IMR-90 (cell line): ENCODE results near the gene KCNK15. TPM values are rescaled to one million over a fixed set of nuclear protein-coding genes. Genes with fewer than 3 reads are reported as not detected.
A peak's percentile ranks its signal among the peaks of the same experiment; 100 is the strongest.

Source experiments
- ATAC-seq: fragments of 200-7000 bp; cut with Tn5 transposase; 2 replicates; pipeline ENCODE4 v1.9.1; 2020; ENCODE audit warnings: low read depth, mild to moderate bottlenecking, moderate library complexity
- BruUV-seq: library from RNA; stranded (reverse); fragments of 400-500 nt; replicated peaks from 2 replicates; lab custom pipeline; 2021; lab: Mats Ljungman, UMichigan
- CTCF ChIA-PET: fragments of 300-600 bp; formaldehyde crosslinking; extraction: SDS; loops from one replicate; lab custom pipeline; 2021; ENCODE audit warnings: antibody characterized with exemption; lab: Yijun Ruan, JAX
- POLR2A ChIA-PET: fragments of 300-600 bp; sonication (Branson Sonifier 250); formaldehyde crosslinking; loops from one replicate; lab custom pipeline; 2022; ENCODE audit warnings: antibody characterized with exemption; ENCODE audit not compliant: unreplicated experiment; lab: Charles Lee
- DNase-seq: peaks from one replicate; pipeline ENCODE4 v3.0.0; 2013
- H2AFZ ChIP-seq: replicated peaks from 2 replicates; pipeline ENCODE3; 2013; ENCODE audit warnings: low read length, mild to moderate bottlenecking; ENCODE audit not compliant: poor library complexity
- H2AK5ac ChIP-seq: 2 replicates; pipeline ENCODE4 v1.6.1; 2013; ENCODE audit warnings: low read depth, low read length, inconsistent platforms
- H2AK9ac ChIP-seq: replicated peaks from 2 replicates; pipeline ENCODE3; 2013; ENCODE audit warnings: mild to moderate bottlenecking, low read depth, low read length, moderate library complexity; ENCODE audit not compliant: poor library complexity
- H2BK120ac ChIP-seq: 2 replicates; pipeline ENCODE4 v1.6.1; 2013; ENCODE audit warnings: low read depth, low read length, inconsistent platforms
- H2BK15ac ChIP-seq: 3 replicates; pipeline ENCODE4 v1.6.1; 2013; ENCODE audit warnings: low read depth, low read length, inconsistent platforms
- H2BK20ac ChIP-seq: 2 replicates; pipeline ENCODE4 v1.6.1; 2013; ENCODE audit warnings: low read depth, mild to moderate bottlenecking, inconsistent platforms, low read length, moderate library complexity
- H2BK5ac ChIP-seq: 2 replicates; pipeline ENCODE4 v1.6.1; 2013; ENCODE audit warnings: mild to moderate bottlenecking, low read depth, low read length, inconsistent platforms; ENCODE audit not compliant: poor library complexity, severe bottlenecking
- H3K14ac ChIP-seq: replicated peaks from 2 replicates; pipeline ENCODE4 v1.6.1; 2013; ENCODE audit warnings: low read depth, low read length, inconsistent platforms
- H3K18ac ChIP-seq: 2 replicates; pipeline ENCODE4 v1.6.1; 2013; ENCODE audit warnings: low read depth, low read length, control low read depth
- H3K23ac ChIP-seq: 2 replicates; pipeline ENCODE4 v1.6.1; 2013; ENCODE audit warnings: low read depth, low read length, inconsistent platforms
- H3K27ac ChIP-seq: 2 replicates; pipeline ENCODE4 v1.5.1; 2013; ENCODE audit warnings: mild to moderate bottlenecking, control low read depth, low read length; ENCODE audit not compliant: insufficient read depth
- H3K27me3 ChIP-seq: 2 replicates; pipeline ENCODE4 v1.6.1; 2013; ENCODE audit warnings: low read length; ENCODE audit not compliant: control insufficient read depth, insufficient read depth
- H3K36me3 ChIP-seq: 2 replicates; pipeline ENCODE4 v1.6.1; 2013; ENCODE audit warnings: low read length, mixed read lengths; ENCODE audit not compliant: control insufficient read depth, insufficient read depth
- H3K4ac ChIP-seq: 2 replicates; pipeline ENCODE4 v1.6.1; 2013; ENCODE audit warnings: low read depth, low read length, inconsistent platforms
- H3K4me1 ChIP-seq: 2 replicates; pipeline ENCODE4 v1.6.1; 2013; ENCODE audit warnings: low read length, mixed read lengths; ENCODE audit not compliant: control insufficient read depth, insufficient read depth
- H3K4me2 ChIP-seq: 2 replicates; pipeline ENCODE4 v1.6.1; 2013; ENCODE audit warnings: low read depth, mild to moderate bottlenecking, control low read depth, low read length, moderate library complexity
- H3K4me3 ChIP-seq: 2 replicates; pipeline ENCODE4 v1.5.1; 2013; ENCODE audit warnings: low read depth, mild to moderate bottlenecking, control low read depth, low read length, moderate library complexity; ENCODE audit not compliant: insufficient read depth
- H3K56ac ChIP-seq: 2 replicates; pipeline ENCODE4 v1.6.1; 2013; ENCODE audit warnings: low read length, inconsistent platforms; ENCODE audit not compliant: insufficient read depth; ENCODE audit errors: extremely low read depth
- H3K79me1 ChIP-seq, 2 experiments: 2 replicates each; pipeline ENCODE4 v1.6.1; 2013; ENCODE audit warnings: low read length in 2 of 2, inconsistent platforms in 1 of 2, low read depth in 1 of 2
- H3K9ac ChIP-seq: 2 replicates; pipeline ENCODE4 v1.6.1; 2013; ENCODE audit warnings: low read depth, low read length, control low read depth
- H3K9me1 ChIP-seq: 2 replicates; pipeline ENCODE4 v1.6.1; 2013; ENCODE audit warnings: low read length, inconsistent platforms; ENCODE audit not compliant: insufficient read depth
- H3K9me3 ChIP-seq: 2 replicates; pipeline ENCODE4 v1.6.1; 2013; ENCODE audit warnings: low read length; ENCODE audit not compliant: control insufficient read depth, insufficient read depth
- H4K20me1 ChIP-seq: 2 replicates; pipeline ENCODE4 v1.6.1; 2013; ENCODE audit warnings: low read length, inconsistent platforms; ENCODE audit not compliant: insufficient read depth
- H4K5ac ChIP-seq: 2 replicates; pipeline ENCODE4 v1.6.1; 2013; ENCODE audit warnings: mild to moderate bottlenecking, low read depth, low read length, control low read depth
- H4K8ac ChIP-seq, 2 experiments: 2 replicates each; pipeline ENCODE4 v1.6.1; 2013; ENCODE audit warnings: low read depth in 2 of 2, low read length in 2 of 2, control low read depth in 1 of 2, inconsistent platforms in 1 of 2
- H4K91ac ChIP-seq: 2 replicates; pipeline ENCODE4 v1.6.1; 2013; ENCODE audit warnings: low read depth, low read length, inconsistent platforms; ENCODE audit not compliant: insufficient read depth
- CTCF ChIP-seq: conservative IDR thresholded peaks from 2 replicates; pipeline ENCODE4 v1.5.1; 2012; ENCODE audit warnings: mild to moderate bottlenecking, low read depth, low read length, improper control_type of control experiment
- WGBS, 2 experiments: methylation state at CpG; one replicate each; pipeline versions ENCODE4 v1.1.5 to v1.1.7; 2013; ENCODE audit warnings: missing lambda C conversion rate in 2 of 2; ENCODE audit not compliant: insufficient read length in 1 of 2; ENCODE audit errors: extremely low coverage in 2 of 2; 5-methylcytosine and 5-hydroxymethylcytosine counted together
- dilution Hi-C: fragments of 300-500 bp; cut with HindIII; formaldehyde crosslinking; loops from one replicate; pipeline ENCODE4 v1.14.3; 2018; ENCODE audit warnings: low sequenced_read_pairs; ENCODE audit not compliant: unreplicated experiment
- in situ Hi-C: fragments of 300-500 bp; cut with MboI; formaldehyde crosslinking; loops from 3 replicates; pipeline ENCODE4 v1.14.3; 2019; ENCODE audit warnings: low sequenced_read_pairs, inconsistent platforms, mixed read lengths
- intact Hi-C: fragments of 100-400 bp; cut with micrococcal nuclease; formaldehyde crosslinking; loops from 2 replicates; pipeline ENCODE4 v1.10.0; 2022
- polyA plus RNA-seq, 3 experiments: library from polyadenylated mRNA; depleted of rRNA; stranded (reverse); fragments of >200 nt; gene quantifications; 2 replicates each; pipeline ENCODE4 v1.2.3, GENCODE V29; 2012; ENCODE audit warnings: low replicate concordance in 1 of 3
- total RNA-seq: library from RNA; depleted of rRNA; stranded (reverse); fragments of >200 nt; gene quantifications from 2 replicates; pipeline ENCODE4 v1.2.3, GENCODE V29; 2012

The KCNK15 gene
- total and polyA plus RNA-seq, 2 of the 4 experiments (the other 2 are of a cell fraction), result not detected

- ATAC-seq (no peak), DNase-seq (no peak)
- no CpG with 5 or more reads among the region's 2 CpGs for WGBS, 2 experiments
- no peak overlapping the region for H3K4me3 ChIP-seq
- no TSS peak for BruUV-seq
- H3K9me3 ChIP-seq, result no peaks in the 10 kb centered on the region
- H2BK120ac ChIP-seq, result no peak overlapping the region
- in situ Hi-C loops (no loop called here), intact Hi-C loops (no loop called here), dilution Hi-C loops (no loop called here)
- H2AK5ac ChIP-seq, result peak overlapping the region; percentile 57; the same call in 1 of the 2 replicates
- no peak overlapping the region for H3K18ac ChIP-seq
- no peak overlapping the region for H4K8ac ChIP-seq
- no peaks in the 10 kb centered on the region for H3K36me3 ChIP-seq
- H4K91ac ChIP-seq, result peak overlapping the region; percentile 15; the same call in 1 of the 2 replicates
- peak overlapping the region; percentile 57 for H2AK9ac ChIP-seq
- H3K4me1 ChIP-seq, result peaks cover 14% of the 10 kb centered on the region
- H3K79me1 ChIP-seq, result no peaks in the 10 kb centered on the region
- no peak for TF ChIP-seq CTCF
- H2AFZ ChIP-seq, result no peak overlapping the region
- H3K27ac ChIP-seq, result no peak overlapping the region
- no peak overlapping the region; the same call in 1 of the 2 replicates for H2BK20ac ChIP-seq
- no peak overlapping the region for H4K5ac ChIP-seq
- no peak overlapping the region for H3K23ac ChIP-seq
- POLR2A ChIA-PET, result no interaction called here
- no peaks in the 10 kb centered on the region for H3K9me1 ChIP-seq
- no peak overlapping the region for H3K9ac ChIP-seq
- CTCF ChIA-PET, result interaction anchor here (0.6 kb wide), 1 partner anchor 12 kb away, joined by 3 read pairs; no protein-coding TSS in a partner anchor
- H3K14ac ChIP-seq, result no peak overlapping the region
- H2BK15ac ChIP-seq, result no peak overlapping the region
- H3K4ac ChIP-seq, result no peak overlapping the region
- no peak overlapping the region for H3K56ac ChIP-seq
- no peak overlapping the region for H2BK5ac ChIP-seq
- no peak overlapping the region for H3K4me2 ChIP-seq
- no peaks in the 10 kb centered on the region for H4K20me1 ChIP-seq
- H3K27me3 ChIP-seq, result no peaks in the 10 kb centered on the region; the same call in 1 of the 2 replicates
These were observed 18.0 kb upstream of the KCNK15 start for GRCh38 chr20:44727651-44728050.
